HepG2 (cell line): ENCODE data around the gene HACE1. TPM values are rescaled to one million over a fixed set of nuclear protein-coding genes. Genes with fewer than 3 reads are reported as not detected.

ENCODE experiments used
- AKAP8 ChIP-seq: sonication (generic); formaldehyde crosslinking; IDR thresholded peaks from 2 replicates; pipeline ENCODE4 v1.5.1; 2020; ENCODE audit warnings: mild to moderate bottlenecking, missing genetic modification reagents
- ELF1 ChIP-seq: sonication (generic); formaldehyde crosslinking; IDR thresholded peaks from 2 replicates; pipeline ENCODE4 v1.4.0; 2020; ENCODE audit warnings: missing genetic modification reagents
- ERF ChIP-seq: IDR thresholded peaks from 2 replicates; pipeline ENCODE4 v1.6.1; 2018; ENCODE audit warnings: missing biosample characterization, missing genetic modification reagents
- HOXA5 ChIP-seq: sonication (generic); formaldehyde crosslinking; IDR thresholded peaks from 2 replicates; pipeline ENCODE4 v1.4.0; 2020; ENCODE audit warnings: missing genetic modification reagents
- IKZF4 ChIP-seq: sonication (generic); formaldehyde crosslinking; IDR thresholded peaks from 2 replicates; pipeline ENCODE4 v1.5.1; 2020; ENCODE audit warnings: borderline replicate concordance, mild to moderate bottlenecking, low read depth, missing genetic modification reagents; ENCODE audit errors: not compliant biosample characterization
- NAIF1 ChIP-seq: sonication (generic); formaldehyde crosslinking; IDR thresholded peaks from 2 replicates; pipeline ENCODE4 v1.5.0; 2020; ENCODE audit warnings: mild to moderate bottlenecking, missing genetic modification reagents, borderline replicate concordance
- NR1H2 ChIP-seq: sonication (generic); formaldehyde crosslinking; IDR thresholded peaks from 2 replicates; pipeline ENCODE4 v1.8.1; 2022; ENCODE audit warnings: low read depth, missing genetic modification reagents, borderline replicate concordance
- POLR2AphosphoS5 ChIP-seq: IDR thresholded peaks from 2 replicates; pipeline ENCODE4 v1.6.1; 2012; ENCODE audit warnings: low read depth, low read length
- SCMH1 ChIP-seq: sonication (generic); formaldehyde crosslinking; IDR thresholded peaks from 2 replicates; pipeline ENCODE4 v1.9.0; 2021; ENCODE audit warnings: missing genetic modification reagents, mild to moderate bottlenecking, borderline replicate concordance
- SIN3A ChIP-seq: IDR thresholded peaks from 2 replicates; pipeline ENCODE4 v1.6.1; 2011; ENCODE audit warnings: low read depth, mild to moderate bottlenecking, control low read depth, low read length, borderline replicate concordance
- SMAD3 ChIP-seq: sonication (generic); formaldehyde crosslinking; IDR thresholded peaks from 2 replicates; pipeline ENCODE4 v1.4.0; 2020; ENCODE audit warnings: missing genetic modification reagents
- TBP ChIP-seq: sonication (generic); formaldehyde crosslinking; IDR thresholded peaks from 2 replicates; pipeline ENCODE4 v1.5.0; 2020; ENCODE audit warnings: missing genetic modification reagents
- TBX2 ChIP-seq: sonication (generic); formaldehyde crosslinking; IDR thresholded peaks from 2 replicates; pipeline ENCODE4 v1.5.0; 2020; ENCODE audit warnings: missing genetic modification reagents, mild to moderate bottlenecking, borderline replicate concordance
- TEAD2 ChIP-seq: sonication (generic); formaldehyde crosslinking; IDR thresholded peaks from 2 replicates; pipeline ENCODE4 v1.9.0; 2021; ENCODE audit warnings: missing genetic modification reagents
- ZBTB7A ChIP-seq: sonication (generic); formaldehyde crosslinking; IDR thresholded peaks from 2 replicates; pipeline ENCODE4 v1.8.0; 2022; ENCODE audit warnings: mild to moderate bottlenecking, missing genetic modification reagents
- ZEB1 ChIP-seq: IDR thresholded peaks from 2 replicates; pipeline ENCODE4 v1.6.1; 2012; ENCODE audit warnings: mild to moderate bottlenecking, low read depth, inconsistent platforms; ENCODE audit not compliant: insufficient replicate concordance
- ZFP41 ChIP-seq: sonication (generic); formaldehyde crosslinking; IDR thresholded peaks from 2 replicates; pipeline ENCODE4 v1.4.0; 2020; ENCODE audit warnings: mild to moderate bottlenecking, missing genetic modification reagents, borderline replicate concordance
- ZNF232 ChIP-seq: sonication (generic); formaldehyde crosslinking; IDR thresholded peaks from 2 replicates; pipeline ENCODE4 v1.4.0; 2020; ENCODE audit warnings: missing genetic modification reagents, borderline replicate concordance
- ZNF354B ChIP-seq: sonication (generic); formaldehyde crosslinking; IDR thresholded peaks from 2 replicates; pipeline ENCODE4 v1.8.0; 2022; ENCODE audit warnings: mild to moderate bottlenecking, missing genetic modification reagents
- ZNF460 ChIP-seq: sonication (generic); formaldehyde crosslinking; IDR thresholded peaks from 2 replicates; pipeline ENCODE4 v1.5.1; 2020; ENCODE audit warnings: missing genetic modification reagents, mild to moderate bottlenecking, borderline replicate concordance
- ZNF558 ChIP-seq: sonication (generic); formaldehyde crosslinking; IDR thresholded peaks from 2 replicates; pipeline ENCODE4 v1.9.0; 2022; ENCODE audit warnings: mild to moderate bottlenecking, missing genetic modification reagents, borderline replicate concordance
- ZNF598 ChIP-seq: sonication (generic); formaldehyde crosslinking; IDR thresholded peaks from 2 replicates; pipeline ENCODE4 v1.5.1; 2020; ENCODE audit warnings: mild to moderate bottlenecking, missing genetic modification reagents, borderline replicate concordance
- ZNF644 ChIP-seq: IDR thresholded peaks from 2 replicates; pipeline ENCODE4 v1.6.1; 2016; ENCODE audit warnings: low read depth
- ZNF703 ChIP-seq: sonication (generic); formaldehyde crosslinking; IDR thresholded peaks from 2 replicates; pipeline ENCODE4 v1.5.1; 2020; ENCODE audit warnings: missing genetic modification reagents, mild to moderate bottlenecking, moderate library complexity, borderline replicate concordance
- ZNF841 ChIP-seq: sonication (generic); formaldehyde crosslinking; IDR thresholded peaks from 2 replicates; pipeline ENCODE4 v1.8.1; 2023; ENCODE audit warnings: missing genetic modification reagents, borderline replicate concordance
- ZNF883 ChIP-seq: sonication (generic); formaldehyde crosslinking; IDR thresholded peaks from 2 replicates; pipeline ENCODE4 v1.5.1; 2020; ENCODE audit warnings: mild to moderate bottlenecking, missing genetic modification reagents; ENCODE audit errors: not compliant biosample characterization
- ZSCAN29 ChIP-seq: sonication (generic); formaldehyde crosslinking; conservative IDR thresholded peaks from 2 replicates; pipeline ENCODE4 v1.4.0; 2020; ENCODE audit warnings: mild to moderate bottlenecking, missing genetic modification reagents
- polyA plus RNA-seq, 8 experiments: library from polyadenylated mRNA; depleted of rRNA in 3 of 8; stranded (reverse) in 7 of 8; unstranded in 1 of 8; fragments of >200 nt; fragmentation: Illumina TruSeq in 4 of 8; extraction: Trizol in 4 of 8; gene quantifications; 2 replicates each; pipeline versions ENCODE4 v1.2.1 to v1.2.3, GENCODE V29; 2011 to 2016; ENCODE audit warnings: low read depth in 4 of 8, missing spikeins in 1 of 8, mixed read lengths in 1 of 8; ENCODE audit not compliant: insufficient read depth in 1 of 8
- total RNA-seq, 5 experiments: library from RNA; depleted of rRNA; stranded (reverse); fragments of >200 nt; fragmentation: Illumina TruSeq; extraction: Trizol; gene quantifications; 2 replicates each; pipeline ENCODE4 v1.2.3, GENCODE V29; 2016; ENCODE audit warnings: low read depth in 1 of 5
- TF ChIP-seq, protein P1 (sequence below): IDR thresholded peaks from 2 replicates; pipeline ENCODE4 v1.6.1; 2016; ENCODE audit warnings: missing genetic modification reagents, missing compliant biosample characterization
- TF ChIP-seq, protein P2 (sequence below): sonication (generic); formaldehyde crosslinking; IDR thresholded peaks from 2 replicates; pipeline ENCODE4 v1.4.0; 2020; ENCODE audit warnings: missing genetic modification reagents

The HACE1 gene
- total and polyA plus RNA-seq, 2 of the 13 experiments (the other 11 are each of a cell fraction or from before 2014, with no cell fraction given): 8.9 to 11.4 TPM

GRCh38 chr6:104859225-104860146 lies at the start of gene HACE1 (continued):
- TF ChIP-seq, protein P1, sequence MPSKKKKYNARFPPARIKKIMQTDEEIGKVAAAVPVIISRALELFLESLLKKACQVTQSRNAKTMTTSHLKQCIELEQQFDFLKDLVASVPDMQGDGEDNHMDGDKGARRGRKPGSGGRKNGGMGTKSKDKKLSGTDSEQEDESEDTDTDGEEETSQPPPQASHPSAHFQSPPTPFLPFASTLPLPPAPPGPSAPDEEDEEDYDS (CRISPR knock-in tag): peak; percentile 73
- TF ChIP-seq IKZF4 (CRISPR knock-in tag) (peak; percentile 59), AKAP8 (no peak), ZNF644 (no peak), ZEB1 (no peak), NAIF1 (CRISPR knock-in tag) (peak; percentile 63; the same call in 1 of the 2 replicates), ZNF841 (CRISPR knock-in tag) (no peak; the same call in 1 of the 2 replicates), ZNF598 (CRISPR knock-in tag) (peak; percentile 93; the same call in 1 of the 2 replicates), TBX2 (CRISPR knock-in tag) (peak; percentile 65; the same call in 1 of the 2 replicates), ZNF232 (CRISPR knock-in tag) (peak; percentile 77; the same call in 1 of the 2 replicates), ZNF703 (CRISPR knock-in tag) (peak; percentile 76; the same call in 1 of the 2 replicates), SMAD3 (no peak; the same call in 1 of the 2 replicates), ELF1 (CRISPR knock-in tag) (peak; percentile 69), ZNF354B (CRISPR knock-in tag) (no peak), ZBTB7A (CRISPR knock-in tag) (peak; percentile 53; the same call in 1 of the 2 replicates), ZSCAN29 (CRISPR knock-in tag) (no peak), ERF (CRISPR knock-in tag) (peak; percentile 53), POLR2AphosphoS5 (peak; percentile 69; the same call in 1 of the 2 replicates), NR1H2 (CRISPR knock-in tag) (no peak), ZFP41 (CRISPR knock-in tag) (no peak), TEAD2 (no peak), SCMH1 (CRISPR knock-in tag) (no peak), ZNF883 (peak; percentile 87), SIN3A (0 out of 2 replicates have a peak, but pooled peaks have one; percentile 21), HOXA5 (CRISPR knock-in tag) (no peak; the same call in none of the 2 replicates), ZNF460 (no peak; the same call in 1 of the 2 replicates), TBP (CRISPR knock-in tag) (no peak), ZNF558 (CRISPR knock-in tag) (no peak; the same call in 1 of the 2 replicates)
- TF ChIP-seq, protein P2, sequence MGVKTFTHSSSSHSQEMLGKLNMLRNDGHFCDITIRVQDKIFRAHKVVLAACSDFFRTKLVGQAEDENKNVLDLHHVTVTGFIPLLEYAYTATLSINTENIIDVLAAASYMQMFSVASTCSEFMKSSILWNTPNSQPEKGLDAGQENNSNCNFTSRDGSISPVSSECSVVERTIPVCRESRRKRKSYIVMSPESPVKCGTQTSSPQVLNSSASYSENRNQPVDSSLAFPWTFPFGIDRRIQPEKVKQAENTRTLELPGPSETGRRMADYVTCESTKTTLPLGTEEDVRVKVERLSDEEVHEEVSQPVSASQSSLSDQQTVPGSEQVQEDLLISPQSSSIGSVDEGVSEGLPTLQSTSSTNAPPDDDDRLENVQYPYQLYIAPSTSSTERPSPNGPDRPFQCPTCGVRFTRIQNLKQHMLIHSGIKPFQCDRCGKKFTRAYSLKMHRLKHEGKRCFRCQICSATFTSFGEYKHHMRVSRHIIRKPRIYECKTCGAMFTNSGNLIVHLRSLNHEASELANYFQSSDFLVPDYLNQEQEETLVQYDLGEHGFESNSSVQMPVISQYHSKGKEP: 0 out of 2 replicates have a peak, but pooled peaks have one; percentile 66
